ENCODE results near the gene CLTA.

Gene CLTA

GRCh38 chr9:36249189-36249588, 58.5 kb downstream of the CLTA start:
- DNase-seq, result no peak

- no peak for DNase-seq
Observed at GRCh38 chr9:36250079-36250478, 59.4 kb downstream of the CLTA start.

GRCh38 chr9:36251428-36251827, 60.7 kb downstream of the CLTA start:
- no peak for DNase-seq

- peak; percentile 98 for DNase-seq
Observed at GRCh38 chr9:36258208-36258995, 67.7 kb downstream of the CLTA start, which contains the start of gene GNE. Gene GNE (minus strand): TSS chr9:36258448. CDS start chr9:36249355, 9,093 bp downstream.

GRCh38 chr9:36258996-36259533, 68.3 kb downstream of the CLTA start:
- no peak for DNase-seq
